HepG2 (cell line): Measurements from ENCODE around the gene ZNF804A. TPM values are rescaled to one million over a fixed set of nuclear protein-coding genes. Genes with fewer than 3 reads are reported as not detected.

Source experiments
- ATAC-seq: fragments of 200-7000 bp; cut with Tn5 transposase; 3 replicates; pipeline ENCODE4 v1.9.1; 2020; ENCODE audit warnings: mild to moderate bottlenecking, moderate library complexity
- BruUV-seq: library from RNA; stranded (reverse); fragments of 400-500 nt; replicated peaks from 2 replicates; lab custom pipeline; 2021; lab: Mats Ljungman, UMichigan
- CTCF ChIA-PET: fragments of 300-600 bp; formaldehyde crosslinking; extraction: SDS; loops from one replicate; lab custom pipeline; 2021; ENCODE audit warnings: low total read pairs, inconsistent platforms, low intra/inter-chr PET ratio; lab: Yijun Ruan, JAX
- POLR2A ChIA-PET: fragments of 350-600 bp; sonication (Branson Sonifier 250); formaldehyde crosslinking; loops from one replicate; lab custom pipeline; 2020; ENCODE audit warnings: antibody characterized with exemption, inconsistent platforms; lab: Yijun Ruan, JAX
- DNase-seq: peaks from one replicate; pipeline ENCODE4 v3.0.0-alpha.2; 2015; ENCODE audit warnings: low spot score
- FAIRE-seq: peaks from 3 replicates; lab custom pipeline; 2011; peaks lifted over from hg19 to GRCh38; lab: Jason Lieb, UNC
- H2AFZ ChIP-seq: one replicate; pipeline ENCODE4 v1.6.1; 2011; ENCODE audit warnings: low read length, inconsistent platforms
- H3K27ac ChIP-seq: fragments of 300-600 bp; 3 replicates; pipeline ENCODE4 v1.8.0; 2011; ENCODE audit warnings: mixed run types, mild to moderate bottlenecking, mixed read lengths, low read length, inconsistent platforms; ENCODE audit not compliant: insufficient read depth; ENCODE audit errors: extremely low read length
- H3K27me3 ChIP-seq, 2 experiments: fragments of 200-600 bp in 1 of 2; 2 replicates in 1 of 2; 3 replicates in 1 of 2; pipeline versions ENCODE4 v1.6.0 to v1.8.0; 2011; ENCODE audit warnings: low read length in 2 of 2, mild to moderate bottlenecking in 2 of 2, moderate library complexity in 2 of 2, inconsistent platforms in 1 of 2; ENCODE audit not compliant: insufficient read depth in 2 of 2, control insufficient read depth in 1 of 2
- H3K36me3 ChIP-seq, 2 experiments: fragments of 200-600 bp in 1 of 2; replicated peaks in 1 of 2; 2 replicates in 1 of 2; 3 replicates in 1 of 2; pipeline versions ENCODE4 v1.5.1 to v1.8.0; 2011; ENCODE audit warnings: low read length in 2 of 2, inconsistent platforms in 1 of 2; ENCODE audit not compliant: insufficient read depth in 2 of 2, control insufficient read depth in 1 of 2
- H3K4me1 ChIP-seq: 2 replicates; pipeline ENCODE4 v1.5.1; 2012; ENCODE audit warnings: low read length, inconsistent platforms; ENCODE audit not compliant: insufficient read depth
- H3K4me2 ChIP-seq: 2 replicates; pipeline ENCODE4 v1.6.0; 2011; ENCODE audit warnings: low read depth, low read length, inconsistent platforms
- H3K4me3 ChIP-seq, 3 experiments: fragments of 200-600 bp in 1 of 3; sonication (generic), shearing (Covaris generic) in 1 of 3; replicated peaks in 1 of 3; 2 replicates each; pipeline ENCODE4 v1.5.1; 2011 to 2016; ENCODE audit warnings: low read length in 3 of 3, inconsistent platforms in 2 of 3, low read depth in 2 of 3, mild to moderate bottlenecking in 2 of 3, control low read depth in 1 of 3, mixed read lengths in 1 of 3; ENCODE audit not compliant: insufficient read depth in 1 of 3
- H3K79me2 ChIP-seq: one replicate; pipeline ENCODE4 v1.6.1; 2011; ENCODE audit warnings: low read length, inconsistent platforms; ENCODE audit not compliant: insufficient read depth
- H3K9ac ChIP-seq: 2 replicates; pipeline ENCODE4 v1.6.0; 2011; ENCODE audit warnings: mild to moderate bottlenecking, low read depth, low read length, inconsistent platforms; ENCODE audit not compliant: insufficient read depth
- H3K9me3 ChIP-seq: 2 replicates; pipeline ENCODE4 v1.5.1; 2012; ENCODE audit warnings: mild to moderate bottlenecking, low read length
- H4K20me1 ChIP-seq: 2 replicates; pipeline ENCODE4 v1.6.0; 2011; ENCODE audit warnings: inconsistent platforms, mild to moderate bottlenecking, low read length, moderate library complexity; ENCODE audit not compliant: insufficient read depth
- ATF6 ChIP-seq: sonication (generic); formaldehyde crosslinking; conservative IDR thresholded peaks from 2 replicates; pipeline ENCODE4 v1.4.0; 2020; ENCODE audit warnings: missing genetic modification reagents
- CEBPG ChIP-seq: IDR thresholded peaks from 2 replicates; pipeline ENCODE4 v1.6.1; 2016
- FOXK1 ChIP-seq: sonication (generic); formaldehyde crosslinking; IDR thresholded peaks from 2 replicates; pipeline ENCODE4 v1.4.0; 2020; ENCODE audit warnings: low read depth, missing genetic modification reagents, borderline replicate concordance
- FUBP1 ChIP-seq: sonication (generic); formaldehyde crosslinking; IDR thresholded peaks from 2 replicates; pipeline ENCODE4 v1.5.1; 2020; ENCODE audit warnings: missing genetic modification reagents, mild to moderate bottlenecking, borderline replicate concordance
- MAFG ChIP-seq: sonication (generic); formaldehyde crosslinking; IDR thresholded peaks from 2 replicates; pipeline ENCODE4 v1.5.1; 2020; ENCODE audit warnings: mild to moderate bottlenecking, missing genetic modification reagents
- MATR3 ChIP-seq: sonication (generic); formaldehyde crosslinking; IDR thresholded peaks from 2 replicates; pipeline ENCODE4 v1.4.0; 2020; ENCODE audit warnings: missing genetic modification reagents
- MAZ ChIP-seq, 2 experiments: sonication (generic) in 1 of 2; formaldehyde crosslinking in 1 of 2; IDR thresholded peaks; 2 replicates each; pipeline versions ENCODE4 v1.5.0 to v1.6.1; 2012 to 2020; ENCODE audit warnings: low read depth in 2 of 2, mild to moderate bottlenecking in 2 of 2, borderline replicate concordance in 1 of 2, improper control_type of control experiment in 1 of 2, low read length in 1 of 2, missing genetic modification reagents in 1 of 2, moderate library complexity in 1 of 2
- MIER3 ChIP-seq: IDR thresholded peaks from 2 replicates; pipeline ENCODE4 v1.6.1; 2016; ENCODE audit warnings: missing compliant biosample characterization, borderline replicate concordance
- MLX ChIP-seq: IDR thresholded peaks from 2 replicates; pipeline ENCODE4 v1.6.1; 2016
- NCOR1 ChIP-seq: fragments of 200-600 bp; sonication (generic); IDR thresholded peaks from 2 replicates; pipeline ENCODE4 v1.7.0; 2017; ENCODE audit warnings: antibody characterized with exemption, low read length, borderline replicate concordance
- PREB ChIP-seq: sonication (generic); formaldehyde crosslinking; IDR thresholded peaks from 2 replicates; pipeline ENCODE4 v1.4.0; 2020; ENCODE audit warnings: missing genetic modification reagents
- ZBTB26 ChIP-seq: IDR thresholded peaks from 2 replicates; pipeline ENCODE4 v1.6.1; 2016; ENCODE audit warnings: missing compliant biosample characterization, missing genetic modification reagents, borderline replicate concordance
- ZNF800 ChIP-seq: sonication (generic); formaldehyde crosslinking; IDR thresholded peaks from 2 replicates; pipeline ENCODE4 v1.4.0; 2020; ENCODE audit warnings: missing genetic modification reagents
- ZSCAN5A ChIP-seq: sonication (generic); formaldehyde crosslinking; IDR thresholded peaks from 2 replicates; pipeline ENCODE4 v1.8.0; 2022; ENCODE audit warnings: mild to moderate bottlenecking, missing genetic modification reagents, borderline replicate concordance
- WGBS: methylation state at CpG from one replicate; pipeline ENCODE4 v1.1.6; 2017; ENCODE audit warnings: low lambda C conversion rate; 5-methylcytosine and 5-hydroxymethylcytosine counted together
- in situ Hi-C: cut with HindIII; loops from 2 replicates; pipeline ENCODE4 v1.10.0; 2017; ENCODE audit warnings: low pct_unique_long_range_greater_than_20kb; ENCODE audit not compliant: extremely low pct_ligation_motif_present
- intact Hi-C: fragments of 100-400 bp; cut with micrococcal nuclease; formaldehyde crosslinking; loops from one replicate; pipeline ENCODE4 v1.10.0; 2022; ENCODE audit not compliant: unreplicated experiment
- polyA plus RNA-seq, 8 experiments: library from polyadenylated mRNA; depleted of rRNA in 3 of 8; stranded (reverse) in 7 of 8; unstranded in 1 of 8; fragments of >200 nt; fragmentation: Illumina TruSeq in 4 of 8; extraction: Trizol in 4 of 8; gene quantifications; 2 replicates each; pipeline versions ENCODE4 v1.2.1 to v1.2.3, GENCODE V29; 2011 to 2016; ENCODE audit warnings: low read depth in 4 of 8, missing spikeins in 1 of 8, mixed read lengths in 1 of 8; ENCODE audit not compliant: insufficient read depth in 1 of 8
- total RNA-seq, 5 experiments: library from RNA; depleted of rRNA; stranded (reverse); fragments of >200 nt; fragmentation: Illumina TruSeq; extraction: Trizol; gene quantifications; 2 replicates each; pipeline ENCODE4 v1.2.3, GENCODE V29; 2016; ENCODE audit warnings: low read depth in 1 of 5

ZNF804A gene
- total and polyA plus RNA-seq, 2 of the 13 experiments (the other 11 are each of a cell fraction or from before 2014, with no cell fraction given), result 0.07 to 0.09 TPM

- Histone ChIP-seq H3K9me3 (no peaks in the 10 kb centered on the region), H3K4me2 (no peak overlapping the region), H3K27ac (no peak overlapping the region), H3K36me3 (no peaks in the 10 kb centered on the region), H3K79me2 (no peaks in the 10 kb centered on the region), H3K4me3 (no peak overlapping the region), H3K4me1 (no peaks in the 10 kb centered on the region), H3K27me3 (no peaks in the 10 kb centered on the region), H4K20me1 (no peaks in the 10 kb centered on the region), H2AFZ (no peak overlapping the region), H3K9ac (no peak overlapping the region)
- DNase-seq (no peak), FAIRE-seq (no peak), ATAC-seq (no peak)
- ChIA-PET POLR2A (no interaction called here), CTCF (no interaction called here)
- no TSS peak for BruUV-seq
- in situ Hi-C loops, result no loop called here
- 1% methylated on average over 2 of the region's 2 CpGs for WGBS
- intact Hi-C loops, result no loop called here
- no peak for TF ChIP-seq ATF6 (CRISPR knock-in tag)
- TF ChIP-seq MLX, result no peak
- no peak for TF ChIP-seq MAFG
- TF ChIP-seq MATR3 (CRISPR knock-in tag), result no peak
- TF ChIP-seq NCOR1, result no peak
- no peak for TF ChIP-seq PREB (CRISPR knock-in tag)
- TF ChIP-seq MIER3 (CRISPR knock-in tag), result no peak
- no peak for TF ChIP-seq MAZ (IDR thresholded peaks at IDR 0.05; ENCODE audit: borderline replicate concordance, low read depth, low read length)
- TF ChIP-seq MAZ (CRISPR knock-in tag; IDR thresholded peaks at IDR 0.05; ENCODE audit: low read depth), result no peak
- TF ChIP-seq ZSCAN5A (CRISPR knock-in tag), result no peak
- no peak for TF ChIP-seq ZBTB26 (CRISPR knock-in tag)
- TF ChIP-seq FUBP1 (CRISPR knock-in tag), result no peak
- no peak for TF ChIP-seq FOXK1 (CRISPR knock-in tag)
- TF ChIP-seq ZNF800 (CRISPR knock-in tag), result no peak
- no peak for TF ChIP-seq CEBPG (CRISPR knock-in tag)
These were observed 249.0 kb downstream of the ZNF804A start for GRCh38 chr2:184847331-184847730.
